Activated T-helper 1 cell treated with anti-CD3 and anti-CD28 coated beads, Interleukin-2, amount 50 U/mL, for 16 hours (primary cell): Measurements from ENCODE around the gene CYP2U1.
"Not testable (repeated sequence)": the region's sequence is repeated elsewhere in the genome, so short reads cannot be mapped to it uniquely, and the experiment has no call there.

Experiments
- DNase-seq, 2 donors: peaks; one replicate each; pipeline ENCODE4 v3.0.0-alpha.2; 2020; ENCODE audit warnings: low read depth in 1 of 2, low spot score in 1 of 2

Gene CYP2U1

DNA sequence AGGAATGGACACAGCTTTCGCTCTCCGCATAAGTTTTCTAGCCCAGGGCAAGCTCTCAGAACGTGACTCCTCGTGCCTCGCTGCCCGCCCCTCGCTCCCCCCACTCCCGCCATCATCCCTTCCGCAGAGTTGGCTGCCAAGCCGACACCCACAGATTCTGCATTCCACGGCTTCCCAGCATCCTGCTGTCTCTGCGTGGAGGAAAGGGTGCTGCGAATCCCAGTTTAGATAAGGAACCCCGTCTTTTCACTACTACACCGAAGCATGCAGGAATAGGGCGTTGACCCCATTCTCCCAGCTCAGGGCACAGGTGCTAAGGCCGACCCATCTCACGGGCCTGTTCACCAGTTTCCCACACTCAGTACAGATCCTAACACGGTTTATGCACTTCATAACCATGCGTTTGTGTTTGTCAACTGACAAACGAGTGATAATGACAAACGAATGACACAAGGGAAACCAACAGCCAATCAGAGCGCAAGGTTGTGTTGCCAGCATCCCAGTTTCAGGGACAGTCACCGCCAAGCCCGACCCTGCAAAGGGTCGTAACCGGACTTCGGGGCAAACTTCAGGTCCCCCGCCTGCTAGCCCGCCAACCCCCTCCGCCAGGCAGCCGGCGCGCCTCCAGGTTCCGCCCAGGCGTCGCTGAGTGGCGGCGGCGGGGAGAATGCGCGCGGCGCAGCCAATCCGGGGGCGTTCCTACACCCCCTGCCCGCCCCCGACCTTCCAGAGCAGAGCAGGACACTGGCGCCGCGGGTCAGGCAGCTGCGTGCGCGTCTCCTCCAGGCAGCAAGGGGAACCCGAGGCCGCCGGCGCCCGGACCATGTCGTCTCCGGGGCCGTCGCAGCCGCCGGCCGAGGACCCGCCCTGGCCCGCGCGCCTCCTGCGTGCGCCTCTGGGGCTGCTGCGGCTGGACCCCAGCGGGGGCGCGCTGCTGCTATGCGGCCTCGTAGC lies at the start of gene CYP2U1:
Gene CYP2U1 (plus strand): TSS at position 729 of the 954 bp plus-strand sequence. CDS start 95 bp downstream, at position 824.
- peak; percentile 46 to 67 for DNase-seq

DNA sequence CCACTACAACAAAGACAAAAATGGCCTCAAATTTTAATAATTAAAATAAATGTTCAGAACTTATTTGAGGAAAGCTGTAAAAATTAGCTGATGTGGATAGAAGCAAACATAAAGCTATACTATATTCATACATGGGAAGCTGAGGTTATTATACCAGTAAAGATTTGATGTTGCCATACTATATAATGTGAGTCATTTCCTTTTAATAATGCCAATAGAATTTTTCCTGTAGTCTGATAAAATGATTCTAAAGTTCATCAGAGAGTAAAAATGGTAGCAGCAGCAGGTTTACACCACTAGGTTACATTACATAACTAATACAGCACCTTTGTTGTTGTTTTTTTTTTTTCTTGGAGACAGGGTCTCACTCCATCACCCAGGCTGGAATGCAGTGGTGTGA lies 45.5 kb upstream of the CYP2U1 start:
- DNase-seq: no peak

DNA sequence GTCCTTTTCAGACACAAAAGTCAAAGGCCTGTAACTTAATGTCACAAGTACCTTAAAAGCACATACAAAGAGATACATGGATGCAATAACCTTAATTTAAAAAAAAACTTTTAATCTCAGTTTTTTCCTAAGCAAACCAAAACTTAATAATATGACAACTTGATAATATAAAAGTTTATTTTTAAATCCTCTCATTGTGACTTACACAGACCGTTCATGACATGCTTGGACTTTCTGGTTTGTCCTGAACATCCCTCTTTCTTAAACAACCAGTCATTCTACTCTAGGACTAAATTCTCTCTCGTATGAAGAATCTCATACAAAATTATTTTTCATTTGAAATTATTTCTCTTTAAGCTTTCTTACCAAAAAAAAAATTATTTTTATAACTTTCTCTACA lies 43.1 kb upstream of the CYP2U1 start:
- DNase-seq: no peak

DNA sequence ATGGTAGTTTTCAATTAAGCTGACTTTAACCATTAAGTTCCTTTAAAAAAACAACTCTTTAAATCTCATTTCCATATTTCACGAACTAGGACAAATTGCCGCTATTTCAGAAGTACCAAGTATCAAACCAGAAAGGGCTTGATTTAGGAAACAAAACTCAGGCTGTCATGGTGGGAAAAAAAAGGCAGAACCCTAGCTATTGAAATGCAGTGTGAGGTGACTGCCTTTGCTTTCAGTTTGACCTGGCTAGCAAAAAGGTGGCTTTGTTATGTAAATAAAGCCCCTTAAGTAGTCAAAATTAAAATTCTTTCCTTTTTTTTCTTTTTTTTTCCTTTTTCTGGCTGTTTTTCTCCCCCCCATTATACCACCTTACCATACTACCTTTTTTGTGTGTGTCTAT lies 40.6 kb upstream of the CYP2U1 start:
- DNase-seq: no peak

DNA sequence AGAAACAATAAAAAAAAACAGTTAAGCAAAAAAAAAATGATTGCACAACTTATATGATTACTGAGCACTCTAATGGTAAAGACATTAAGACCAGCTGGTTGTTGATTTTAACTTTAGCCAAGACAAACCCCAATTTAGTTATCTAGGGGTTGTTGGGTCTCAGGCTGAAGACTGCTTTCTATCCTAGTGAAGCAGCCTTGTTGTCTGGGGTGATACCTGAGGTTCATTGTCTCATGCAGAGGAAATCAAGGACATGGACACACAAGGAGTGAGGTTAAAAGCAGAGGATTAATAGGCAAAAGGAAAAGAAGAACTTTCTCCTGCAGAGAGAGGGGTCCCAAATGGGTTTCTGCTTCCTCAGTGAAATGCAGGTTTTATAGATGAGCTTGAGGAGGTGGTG lies 40.0 kb upstream of the CYP2U1 start:
- no peak for DNase-seq

DNA sequence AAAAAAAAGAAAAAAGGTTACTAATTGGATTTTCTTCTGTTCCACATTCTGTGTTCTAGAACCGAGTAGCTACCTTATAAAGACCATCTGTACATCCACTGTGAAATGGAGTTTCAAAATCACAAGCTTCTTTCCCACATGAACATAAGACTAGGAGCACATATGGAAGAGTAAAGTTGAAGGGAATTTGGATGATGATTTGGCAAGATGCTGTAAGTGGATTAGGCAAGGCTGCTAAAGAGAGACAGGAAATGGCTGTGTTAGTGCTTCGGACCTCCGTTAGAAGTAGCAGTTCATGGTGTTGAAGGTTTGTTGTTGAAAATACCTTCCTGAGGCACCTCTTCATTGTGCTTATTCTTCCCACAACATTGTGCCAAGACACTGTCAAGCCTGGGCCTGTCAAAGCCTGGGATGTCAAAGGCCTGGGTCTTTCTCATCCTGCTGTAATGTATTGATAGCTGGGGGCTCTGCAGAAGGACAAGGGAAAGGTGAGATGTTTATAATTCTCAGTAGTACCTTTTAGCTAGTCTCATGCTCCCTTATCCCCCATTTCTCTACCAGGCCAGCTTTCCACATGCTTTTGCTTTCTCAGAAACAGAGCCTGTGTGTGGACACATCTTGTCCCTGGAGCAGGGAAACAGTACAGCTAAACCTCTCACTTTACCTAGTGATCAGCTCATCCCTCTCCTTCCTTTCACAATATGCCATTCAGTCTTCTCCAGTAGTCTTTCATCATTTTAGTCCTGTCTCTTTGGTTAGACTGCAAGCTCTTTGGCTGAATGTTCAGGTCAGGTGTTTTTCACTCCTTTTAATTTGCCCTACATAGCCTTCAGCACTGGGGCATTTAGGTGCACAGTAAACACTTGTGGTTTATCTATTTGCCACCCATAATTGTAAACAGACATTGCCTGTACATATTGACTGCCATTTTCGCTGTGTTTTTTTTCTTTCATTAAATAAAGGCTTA lies 37.9 kb upstream of the CYP2U1 start:
- no peak for DNase-seq

DNA sequence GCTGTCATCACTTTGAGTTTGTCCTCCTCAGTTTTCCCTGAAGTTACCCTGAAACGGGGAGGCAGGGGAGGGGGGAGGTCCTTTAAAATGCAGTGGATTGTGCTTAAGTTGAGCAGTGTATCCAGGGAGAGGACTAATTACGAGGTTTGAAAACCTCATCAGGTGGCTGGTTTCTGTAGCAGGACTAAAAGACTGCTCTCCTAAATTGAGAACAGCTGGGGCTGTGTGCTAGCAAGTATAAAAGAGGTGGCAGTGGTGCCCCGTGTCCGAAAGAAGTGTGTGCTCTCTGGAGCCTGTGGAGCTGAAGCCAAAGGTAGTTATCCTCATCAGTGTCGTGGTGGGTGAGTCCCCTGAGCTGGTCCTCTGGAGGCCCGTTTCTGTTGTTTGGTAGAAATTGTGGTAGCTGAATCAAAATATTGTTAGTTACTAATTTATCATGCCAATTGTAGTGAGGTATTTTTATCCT lies 37.2 kb upstream of the CYP2U1 start:
- no peak for DNase-seq

DNA sequence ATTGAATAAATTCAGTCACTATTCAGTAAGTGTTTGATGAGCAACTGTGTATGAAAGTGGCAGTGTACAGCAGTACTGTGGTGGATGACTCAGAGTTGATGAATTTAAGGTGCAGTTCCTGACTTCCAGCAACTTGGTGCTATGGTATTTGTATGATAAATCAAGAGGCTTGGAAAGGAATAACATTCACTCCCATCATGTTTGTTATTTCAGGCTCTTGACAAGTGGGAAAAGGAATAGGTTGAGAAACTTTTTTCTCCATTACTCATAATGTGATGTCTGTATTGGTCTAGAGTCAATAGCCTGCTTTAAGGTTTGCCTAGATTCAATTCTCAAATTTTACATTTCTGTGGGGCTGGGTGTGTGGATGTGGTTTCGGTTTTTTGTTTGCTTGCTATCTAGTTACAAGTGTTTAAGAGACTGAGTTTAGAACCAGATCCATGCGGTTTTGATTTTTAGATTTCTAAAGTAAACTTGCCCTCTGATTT lies 35.1 kb upstream of the CYP2U1 start:
- no peak for DNase-seq

DNA sequence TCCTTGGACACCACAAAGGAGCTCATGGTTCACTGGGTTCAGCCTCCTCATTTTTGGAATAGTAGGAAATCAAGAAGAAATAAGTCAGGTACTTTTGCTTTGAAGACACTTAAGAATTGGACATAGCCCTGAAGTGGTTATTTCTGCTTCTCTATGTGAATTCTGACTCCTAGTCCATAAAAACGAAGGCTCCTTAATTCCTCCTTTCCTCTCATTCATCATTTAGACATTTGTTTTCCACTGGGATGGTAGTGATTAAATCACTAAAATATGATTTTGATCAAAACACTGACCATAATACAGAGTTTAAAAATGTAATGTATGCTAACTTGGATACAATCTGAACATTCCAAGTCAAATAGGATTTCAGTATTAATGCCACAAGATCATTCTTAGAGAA lies 34.7 kb upstream of the CYP2U1 start:
- no peak for DNase-seq

DNA sequence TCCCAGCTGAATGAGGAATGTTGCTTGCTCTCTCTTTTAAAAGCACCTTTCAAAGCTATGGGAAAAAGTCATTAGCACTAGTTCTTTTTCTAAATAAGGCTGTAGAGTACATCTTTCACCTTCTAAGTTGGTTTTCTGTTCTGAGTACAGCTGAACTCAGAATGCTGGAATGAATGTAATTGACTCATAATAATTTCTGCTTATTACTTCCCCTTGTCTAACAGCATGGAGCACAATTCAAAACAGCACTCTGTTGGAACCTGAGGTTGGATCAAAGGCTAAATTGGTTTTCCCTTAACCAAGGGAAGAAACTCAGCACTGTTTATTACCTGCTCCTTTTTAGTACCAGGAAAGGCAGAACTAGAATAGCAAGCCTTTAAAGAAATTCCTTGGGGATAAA lies 33.5 kb upstream of the CYP2U1 start:
- DNase-seq: no peak

DNA sequence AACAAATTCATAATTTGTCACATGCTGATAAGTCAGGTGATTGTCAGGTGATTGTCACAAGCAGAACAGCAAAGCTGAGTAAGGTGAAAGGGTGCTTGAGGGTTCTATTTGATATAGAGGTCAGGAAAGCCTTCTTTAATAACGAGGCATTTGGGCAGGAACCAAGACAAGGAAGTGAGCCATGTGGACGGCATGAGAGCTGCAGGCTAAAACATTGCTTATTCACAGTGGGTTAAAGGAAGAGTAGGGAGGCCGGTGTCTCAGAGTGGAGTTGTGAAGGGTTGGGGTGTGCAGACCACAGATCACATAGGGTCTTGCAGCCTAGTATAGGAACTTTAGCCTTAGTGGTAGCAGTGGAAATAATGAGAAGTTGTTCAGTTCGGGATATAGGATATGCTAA lies 31.3 kb upstream of the CYP2U1 start:
- no peak for DNase-seq

DNA sequence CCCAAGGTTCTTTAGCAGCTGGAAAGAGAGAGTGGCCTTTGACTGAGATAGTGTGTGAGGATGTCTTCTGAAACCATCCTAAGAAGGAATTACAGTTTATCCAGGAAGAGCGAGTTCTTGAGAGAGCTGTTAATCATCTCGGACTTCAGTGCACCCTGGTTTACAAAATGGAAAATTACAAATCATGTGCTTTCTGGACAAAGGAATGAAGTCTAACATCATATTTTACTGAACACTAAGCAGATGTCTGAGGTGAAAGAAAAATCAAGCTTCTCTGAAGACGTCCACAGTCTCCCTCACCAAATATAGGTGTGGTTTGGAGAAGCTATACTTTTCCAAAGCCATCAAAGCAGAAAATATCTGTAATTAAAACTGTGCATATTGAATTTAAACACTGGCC lies 30.8 kb upstream of the CYP2U1 start:
- DNase-seq: no peak

DNA sequence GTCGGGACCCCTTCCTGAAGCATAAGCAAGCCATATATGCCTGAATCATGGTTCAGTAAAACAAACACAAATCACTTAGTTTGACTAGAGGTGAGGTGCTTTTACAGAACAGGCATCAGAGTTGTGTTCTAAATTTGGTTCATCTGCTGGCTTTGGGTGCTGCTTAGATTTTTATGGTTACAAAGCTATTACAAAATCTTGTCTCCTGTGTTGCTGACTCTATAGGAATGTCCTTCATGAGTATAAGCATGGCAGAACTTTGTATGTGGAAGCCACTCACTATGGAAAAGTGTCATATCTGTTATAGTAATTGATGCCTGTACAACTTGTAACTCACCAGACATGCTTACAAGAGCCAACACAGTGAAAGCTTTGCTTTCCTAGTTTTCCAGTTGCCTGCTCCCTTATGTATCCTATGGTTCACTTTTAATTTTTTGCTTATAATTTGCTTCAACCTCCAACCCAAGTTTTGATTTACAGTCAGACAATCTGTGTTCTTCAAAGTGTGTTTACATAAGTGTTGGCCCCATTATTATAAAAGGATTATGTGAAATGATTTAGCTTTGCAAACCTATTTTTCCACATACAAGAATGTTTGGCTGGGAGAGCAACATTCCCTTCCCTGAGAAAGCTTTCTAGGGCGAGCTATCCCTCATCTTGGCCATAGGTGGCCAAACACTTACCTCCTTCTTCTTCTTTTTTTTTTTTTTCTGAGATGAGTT lies 30.0 kb upstream of the CYP2U1 start:
- no peak for DNase-seq

DNA sequence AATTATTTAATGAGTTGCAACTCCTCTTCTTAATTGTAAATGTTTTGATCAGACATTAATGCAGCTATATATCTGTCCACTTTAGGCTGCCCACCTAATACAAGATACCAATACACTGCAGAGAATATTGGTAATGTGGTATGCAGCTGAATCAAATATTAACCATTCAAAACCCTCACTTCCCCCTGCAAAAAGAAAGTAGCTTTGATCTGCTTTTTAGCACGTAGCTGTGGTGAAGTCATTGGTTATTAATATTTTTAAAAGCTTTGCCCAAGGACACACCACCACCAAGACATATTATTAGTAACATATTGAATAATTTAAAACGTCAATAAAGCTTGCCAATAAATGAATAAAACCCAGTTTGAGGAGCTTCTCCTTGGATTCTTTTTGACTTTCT lies 28.6 kb upstream of the CYP2U1 start:
- no peak for DNase-seq

DNA sequence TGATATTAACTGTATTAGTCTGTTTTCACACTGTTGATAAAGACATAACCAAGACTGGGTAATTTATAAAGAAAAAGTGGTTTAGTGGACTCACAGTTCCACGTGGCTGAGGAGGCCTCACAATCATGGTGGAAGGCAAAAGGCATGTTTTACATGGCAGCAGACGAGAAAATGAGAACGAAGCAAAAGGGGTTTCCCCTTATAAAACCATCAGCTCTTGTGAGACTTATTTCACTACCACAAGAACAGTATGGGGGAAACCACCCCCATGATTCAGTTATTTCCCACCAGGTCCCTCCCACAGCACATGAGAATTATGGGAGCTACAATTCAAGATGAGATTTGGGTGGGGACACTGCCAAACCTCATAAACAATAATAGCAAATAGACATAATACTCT lies 26.3 kb upstream of the CYP2U1 start:
- DNase-seq: not testable (repeated sequence)

DNA sequence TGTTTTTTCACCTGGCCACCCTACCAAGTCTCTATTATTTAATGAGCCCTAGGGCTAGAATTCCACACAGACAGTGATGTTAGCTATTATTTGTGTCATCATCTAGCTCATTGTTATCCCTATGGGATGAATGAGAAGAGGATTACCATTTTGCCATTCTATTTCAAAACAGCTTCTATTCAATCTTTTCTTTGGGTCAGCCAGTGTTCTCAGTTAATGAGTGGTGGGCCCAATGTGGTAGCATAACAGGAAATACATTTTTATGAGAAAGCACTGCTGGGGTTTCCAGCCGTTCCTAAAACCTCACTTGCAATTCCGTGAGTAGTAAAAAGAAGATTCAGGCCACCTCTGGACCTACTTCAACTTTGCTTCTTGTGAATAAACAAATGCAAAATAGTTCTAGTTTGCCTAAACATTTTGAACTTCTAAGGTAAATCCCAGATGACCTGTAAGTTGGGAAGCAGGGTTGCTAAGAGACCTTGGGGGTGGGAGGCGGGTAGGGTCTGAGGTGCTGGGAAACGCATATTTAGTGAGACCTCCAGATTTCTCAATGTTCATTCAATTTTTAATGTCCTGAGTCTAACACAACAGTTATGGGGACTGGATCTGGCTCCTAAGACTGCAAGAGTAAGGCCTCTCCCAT lies 24.8 kb upstream of the CYP2U1 start:
- no peak for DNase-seq

DNA sequence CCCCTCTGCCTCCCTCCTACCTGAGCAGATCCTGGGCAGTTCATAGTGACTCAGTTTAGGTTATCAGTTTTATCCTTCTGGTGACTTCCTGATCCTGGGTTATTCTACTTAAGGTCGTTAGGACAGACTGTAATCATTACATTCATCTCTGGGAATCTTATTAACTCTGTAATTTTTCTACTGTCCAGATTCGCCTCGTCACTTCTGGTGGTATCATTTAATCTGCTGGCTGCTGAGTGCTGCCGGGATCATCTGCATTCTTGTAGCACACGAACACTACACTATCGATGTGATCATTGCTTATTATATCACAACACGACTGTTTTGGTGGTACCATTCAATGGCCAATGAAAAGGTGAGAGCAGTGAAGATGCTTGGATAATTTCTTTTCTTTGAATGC lies 23.0 kb upstream of the CYP2U1 start:
- DNase-seq: no peak

DNA sequence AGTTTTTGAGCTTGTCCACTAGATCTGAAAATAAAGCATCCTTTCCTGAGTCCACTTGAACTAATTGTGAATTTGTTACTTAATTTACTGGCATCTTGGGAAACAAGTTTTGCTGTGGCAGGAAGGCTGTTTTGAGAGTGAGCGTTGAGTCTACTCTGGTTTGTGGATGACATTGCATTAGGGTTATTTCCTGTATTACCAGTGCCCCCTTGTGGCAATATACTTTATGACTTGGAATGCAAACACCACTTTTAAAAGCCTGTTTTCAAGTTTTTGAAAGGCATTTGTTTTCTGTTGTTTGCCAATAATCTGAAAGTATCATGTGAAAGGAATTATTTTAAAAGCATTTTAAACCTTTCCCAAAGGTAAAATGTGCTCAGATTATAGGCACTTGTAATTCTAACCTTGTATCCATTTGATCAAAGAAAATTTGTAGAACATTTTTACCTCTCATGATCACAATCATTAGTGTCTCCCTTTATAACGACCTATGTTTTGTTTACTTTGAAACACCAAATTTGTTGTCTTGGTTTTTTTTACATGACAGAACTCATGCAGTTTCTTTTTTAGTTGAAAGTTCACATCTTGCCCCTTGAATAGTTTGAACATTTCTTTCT lies 18.0 kb upstream of the CYP2U1 start:
- no peak for DNase-seq

DNA sequence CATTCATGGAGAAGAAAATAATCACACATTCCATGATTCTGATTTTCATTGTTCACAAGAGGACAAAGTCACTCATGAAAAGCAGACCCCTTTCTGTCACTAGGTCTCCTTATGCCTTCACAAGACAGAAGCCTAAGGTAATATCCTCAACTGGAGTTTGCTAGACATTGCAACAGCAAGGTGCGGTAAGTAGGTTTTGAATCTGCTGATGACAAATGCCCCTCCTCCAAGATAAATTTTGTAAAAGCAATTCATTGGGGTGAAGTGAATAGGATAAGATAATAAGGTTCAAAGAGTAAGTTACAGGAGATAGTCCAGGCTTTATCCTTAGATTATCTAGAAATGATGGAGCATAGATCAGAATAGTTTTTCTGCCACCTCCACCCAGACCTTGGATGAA lies 16.1 kb upstream of the CYP2U1 start:
- no peak for DNase-seq

DNA sequence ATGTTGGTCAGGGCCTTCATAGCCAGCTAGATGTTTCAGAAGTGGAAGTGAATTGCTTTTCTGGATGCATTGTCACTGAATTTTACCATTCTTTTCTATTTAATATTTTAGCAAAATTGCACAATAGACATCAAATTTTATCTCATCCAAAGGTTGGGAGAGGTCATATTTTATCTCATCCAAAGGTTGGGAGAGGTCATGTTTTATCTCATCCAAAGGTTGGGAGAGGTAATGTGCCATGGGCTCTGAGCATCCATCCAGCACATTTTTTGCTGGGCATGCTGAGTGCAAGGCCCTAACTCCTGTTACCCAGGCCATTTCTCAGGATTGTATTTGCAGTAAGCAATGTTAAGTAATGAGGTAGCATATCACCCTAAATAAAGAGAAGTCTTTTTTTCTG lies 14.7 kb upstream of the CYP2U1 start:
- no peak for DNase-seq
